ENCODE measurements around the gene SPOCK1.
"Not testable (repeated sequence)": the region's sequence is repeated elsewhere in the genome, so short reads cannot be mapped to it uniquely, and the experiment has no call there.

The SPOCK1 gene

GRCh38 chr5:137263371-137264005, 235.6 kb downstream of the SPOCK1 start:
- DNase-seq (ENCODE audit: low read depth) = no peak

GRCh38 chr5:137262818-137263217, 236.3 kb downstream of the SPOCK1 start:
- no peak for DNase-seq (ENCODE audit: low read depth)

- DNase-seq (ENCODE audit: low read depth) = no peak
Measured at GRCh38 chr5:137260820-137261695, 238.1 kb downstream of the SPOCK1 start.

GRCh38 chr5:137259115-137259514, 240.0 kb downstream of the SPOCK1 start:
- DNase-seq (ENCODE audit: low read depth) = not testable (repeated sequence)

GRCh38 chr5:137254119-137255090, 244.7 kb downstream of the SPOCK1 start:
- DNase-seq (ENCODE audit: low read depth) = no peak

- DNase-seq (ENCODE audit: low read depth) = no peak
Measured at GRCh38 chr5:137252512-137252911, 246.6 kb downstream of the SPOCK1 start.

GRCh38 chr5:137250421-137250820, 248.7 kb downstream of the SPOCK1 start:
- DNase-seq (ENCODE audit: low read depth) = no peak

GRCh38 chr5:137248527-137248926, 250.6 kb downstream of the SPOCK1 start:
- DNase-seq (ENCODE audit: low read depth) = no peak

- no peak for DNase-seq (ENCODE audit: low read depth)
Measured at GRCh38 chr5:137245438-137245837, 253.7 kb downstream of the SPOCK1 start.

GRCh38 chr5:137240285-137240684, 258.8 kb downstream of the SPOCK1 start:
- no peak for DNase-seq (ENCODE audit: low read depth)

GRCh38 chr5:137236849-137237507, 262.1 kb downstream of the SPOCK1 start:
- no peak for DNase-seq (ENCODE audit: low read depth)

GRCh38 chr5:137236252-137236651, 262.9 kb downstream of the SPOCK1 start:
- DNase-seq (ENCODE audit: low read depth) = no peak

- no peak for DNase-seq (ENCODE audit: low read depth)
Measured at GRCh38 chr5:137234973-137235943, 263.9 kb downstream of the SPOCK1 start.

- DNase-seq (ENCODE audit: low read depth) = no peak
Measured at GRCh38 chr5:137233726-137234125, 265.4 kb downstream of the SPOCK1 start.

- DNase-seq (ENCODE audit: low read depth) = not testable (repeated sequence)
Measured at GRCh38 chr5:137233304-137233703, 265.8 kb downstream of the SPOCK1 start.

- DNase-seq (ENCODE audit: low read depth) = no peak
Measured at GRCh38 chr5:137231540-137231939, 267.6 kb downstream of the SPOCK1 start.

GRCh38 chr5:137228816-137229215, 270.3 kb downstream of the SPOCK1 start:
- DNase-seq (ENCODE audit: low read depth) = no peak

GRCh38 chr5:137226081-137226480, 273.0 kb downstream of the SPOCK1 start:
- DNase-seq (ENCODE audit: low read depth) = no peak

- no peak for DNase-seq (ENCODE audit: low read depth)
Measured at GRCh38 chr5:137223324-137224295, 275.5 kb downstream of the SPOCK1 start.
